A549 (cell line): ENCODE results near the gene ZBTB47. TPM values are rescaled to one million over a fixed set of nuclear protein-coding genes. Genes with fewer than 3 reads are reported as not detected.

Experiments used
- ATAC-seq, 2 experiments: fragments of 200-7000 bp in 1 of 2; fragments of >200 bp in 1 of 2; cut with Nextera tagmentation in 1 of 2; cut with Tn5 transposase in 1 of 2; 3 replicates each; pipeline versions ENCODE4 v1.8.0 to v1.9.1; 2018 to 2020; ENCODE audit warnings: mild to moderate bottlenecking in 1 of 2, moderate library complexity in 1 of 2
- CTCF ChIA-PET: fragments of 300-600 bp; sonication (Branson Sonifier 250); formaldehyde crosslinking; extraction: SDS; loops from one replicate; lab custom pipeline; 2021; ENCODE audit warnings: antibody characterized with exemption, inconsistent platforms; lab: Yijun Ruan, JAX
- POLR2A ChIA-PET: fragments of 350-600 bp; formaldehyde crosslinking; extraction: SDS; loops from one replicate; lab custom pipeline; 2021; ENCODE audit warnings: antibody characterized with exemption, inconsistent platforms; lab: Yijun Ruan, JAX
- DNase-seq, 2 experiments: peaks; one replicate each; pipeline versions ENCODE4 v3.0.0 to v3.0.0-alpha.2; 2011 to 2016; ENCODE audit warnings: low read depth in 1 of 2, low spot score in 1 of 2
- FAIRE-seq: peaks from 2 replicates; lab custom pipeline; 2011; peaks lifted over from hg19 to GRCh38; lab: Jason Lieb, UNC
- H3K27ac ChIP-seq, 2 experiments: fragments of >200 bp; sonication (Bioruptor Twin); formaldehyde crosslinking; 3 replicates each; pipeline ENCODE4 v1.5.1; 2016 to 2017
- H3K4me1 ChIP-seq: fragments of >200 bp; sonication (Bioruptor Twin); formaldehyde crosslinking; 3 replicates; pipeline ENCODE4 v1.6.1; 2016
- H3K4me2 ChIP-seq: fragments of >200 bp; sonication (Bioruptor Twin); formaldehyde crosslinking; 3 replicates; pipeline ENCODE4 v1.6.1; 2016
- H3K4me3 ChIP-seq: fragments of >200 bp; sonication (Bioruptor Twin); formaldehyde crosslinking; 3 replicates; pipeline ENCODE4 v1.5.1; 2016
- H3K9me3 ChIP-seq: fragments of >200 bp; sonication (Bioruptor Twin); formaldehyde crosslinking; 3 replicates; pipeline ENCODE4 v1.6.1; 2016
- BHLHE40 ChIP-seq: IDR thresholded peaks from 2 replicates; pipeline ENCODE4 v1.6.1; 2012; ENCODE audit warnings: low read depth, low read length, inconsistent platforms
- CBX2 ChIP-seq: fragments of 200-600 bp; sonication (generic); IDR thresholded peaks from 2 replicates; pipeline ENCODE4 v1.6.1; 2016; ENCODE audit warnings: low read depth, mild to moderate bottlenecking, borderline replicate concordance
- CHD4 ChIP-seq: fragments of 200-600 bp; sonication (generic); IDR thresholded peaks from 2 replicates; pipeline ENCODE4 v1.6.1; 2016; ENCODE audit warnings: antibody characterized with exemption, mild to moderate bottlenecking, borderline replicate concordance
- EHF ChIP-seq: fragments of 250-450 bp; sonication (Bioruptor Pico); IDR thresholded peaks from 2 replicates; pipeline ENCODE4 v1.5.0; 2020; ENCODE audit warnings: mild to moderate bottlenecking
- EP300 ChIP-seq, 2 experiments: fragments of >200 bp; sonication (Bioruptor Twin); formaldehyde crosslinking; IDR thresholded peaks; 2 replicates in 1 of 2; 3 replicates in 1 of 2; pipeline ENCODE4 v1.6.1; 2016 to 2017
- ESRRA ChIP-seq: fragments of 150-350 bp; IDR thresholded peaks from 2 replicates; pipeline ENCODE4 v1.6.1; 2014; ENCODE audit warnings: mild to moderate bottlenecking, low read length, borderline replicate concordance
- HDAC2 ChIP-seq: fragments of 200-600 bp; sonication (generic); IDR thresholded peaks from 2 replicates; pipeline ENCODE4 v1.6.1; 2016
- HOXB13 ChIP-seq: fragments of 250-450 bp; sonication (Bioruptor Pico); IDR thresholded peaks from 2 replicates; pipeline ENCODE4 v1.5.0; 2020; ENCODE audit warnings: low read depth, mild to moderate bottlenecking, moderate library complexity
- KDM1A ChIP-seq: fragments of 200-600 bp; sonication (generic); IDR thresholded peaks from 2 replicates; pipeline ENCODE4 v1.6.1; 2016; ENCODE audit warnings: low read depth, mild to moderate bottlenecking
- MAFK ChIP-seq: fragments of 450-650 bp; IDR thresholded peaks from 2 replicates; pipeline ENCODE4 v1.6.1; 2014; ENCODE audit not compliant: partially characterized antibody
- NR3C1 ChIP-seq: fragments of >200 bp; sonication (Bioruptor Twin); formaldehyde crosslinking; IDR thresholded peaks from 3 replicates; pipeline ENCODE4 v1.6.1; 2017
- RNF2 ChIP-seq: fragments of 200-600 bp; sonication (generic); IDR thresholded peaks from 2 replicates; pipeline ENCODE4 v1.6.1; 2016; ENCODE audit warnings: low read depth, mild to moderate bottlenecking, antibody characterized with exemption, moderate library complexity, borderline replicate concordance
- SMC3 ChIP-seq: fragments of >200 bp; sonication (Bioruptor Twin); formaldehyde crosslinking; IDR thresholded peaks from 3 replicates; pipeline ENCODE4 v1.6.1; 2018; ENCODE audit warnings: inconsistent platforms
- TP53 ChIP-seq: fragments of 250-450 bp; sonication (Bioruptor Pico); IDR thresholded peaks from 2 replicates; pipeline ENCODE4 v1.5.0; 2021; ENCODE audit warnings: mild to moderate bottlenecking, moderate library complexity
- ZFP36 ChIP-seq: fragments of 450-650 bp; IDR thresholded peaks from 2 replicates; pipeline ENCODE4 v1.6.1; 2014; ENCODE audit warnings: borderline replicate concordance; ENCODE audit not compliant: partially characterized antibody
- ZNF302 ChIP-seq: fragments of 250-450 bp; sonication (Bioruptor Pico); IDR thresholded peaks from 2 replicates; pipeline ENCODE4 v1.9.0; 2021; ENCODE audit warnings: inconsistent platforms, mild to moderate bottlenecking, moderate library complexity
- ZSCAN20 ChIP-seq: fragments of 250-450 bp; sonication (Bioruptor Pico); IDR thresholded peaks from 2 replicates; pipeline ENCODE4 v1.8.0; 2022; ENCODE audit warnings: mild to moderate bottlenecking, moderate library complexity
- WGBS: methylation state at CpG from one replicate; pipeline ENCODE4 v1.1.6; 2017; ENCODE audit errors: missing lambda C conversion rate; 5-methylcytosine and 5-hydroxymethylcytosine counted together
- polyA plus RNA-seq, 4 experiments: library from polyadenylated mRNA; depleted of rRNA in 3 of 4; stranded (reverse); fragments of >200 nt; fragmentation: RNase III in 1 of 4; extraction: RNeasy Plus Mini Kit Qiagen cat#74134 plus additional on column Dnase treatment in 1 of 4; gene quantifications; 2 replicates in 3 of 4; 3 replicates in 1 of 4; pipeline ENCODE4 v1.2.3, GENCODE V29; 2011 to 2017
- TF ChIP-seq, protein P1 (sequence below): fragments of 250-450 bp; sonication (Bioruptor Pico); IDR thresholded peaks from 2 replicates; pipeline ENCODE4 v1.5.0; 2020; ENCODE audit warnings: low read depth, mild to moderate bottlenecking, moderate library complexity
- TF ChIP-seq, protein P2 (sequence below): IDR thresholded peaks from 2 replicates; pipeline ENCODE4 v1.6.1; 2012
- TF ChIP-seq, protein P3 (sequence below): fragments of >200 bp; sonication (Bioruptor Twin); formaldehyde crosslinking; IDR thresholded peaks from 3 replicates; pipeline ENCODE4 v1.6.1; 2016

Gene ZBTB47
- polyA plus RNA-seq, 2 of the 4 experiments (the other 2 are of a cell fraction): 2.5 to 6.8 TPM

DNA sequence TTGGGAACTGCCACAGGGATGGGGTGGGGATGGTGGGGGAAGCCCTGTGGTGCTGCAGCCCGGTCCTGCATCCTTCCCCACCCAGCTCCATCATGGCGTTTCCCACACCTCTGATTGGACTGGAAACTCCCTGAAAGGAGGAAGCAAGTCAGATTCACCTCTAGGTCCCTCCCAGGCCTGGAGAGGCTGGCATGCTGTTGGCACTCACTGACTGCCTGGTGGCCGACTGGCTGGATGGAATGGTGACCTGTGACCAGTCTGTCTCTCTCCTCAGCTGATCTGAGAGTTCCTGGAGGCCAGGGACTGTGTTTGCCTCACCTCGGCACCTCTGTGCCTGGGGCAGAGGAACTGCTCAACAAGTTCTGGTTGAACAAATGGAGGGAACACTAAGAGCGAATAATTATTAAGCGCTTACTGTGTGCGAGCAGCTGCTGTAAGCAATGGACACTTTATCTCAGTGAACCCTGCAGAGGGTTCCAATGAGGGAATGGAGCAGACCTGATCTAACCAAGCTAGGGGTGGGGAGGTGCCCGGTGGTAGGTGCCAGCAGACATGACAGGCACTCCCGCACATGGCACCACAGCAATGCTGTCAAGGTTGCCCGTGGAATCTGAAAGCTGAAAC, 52.6 kb downstream of the ZBTB47 start:
- no peak for DNase-seq
- TF ChIP-seq BHLHE40: no peak
- no peak for TF ChIP-seq TP53 (CRISPR knock-in tag)
- no peak for TF ChIP-seq HDAC2
- TF ChIP-seq, protein P1, sequence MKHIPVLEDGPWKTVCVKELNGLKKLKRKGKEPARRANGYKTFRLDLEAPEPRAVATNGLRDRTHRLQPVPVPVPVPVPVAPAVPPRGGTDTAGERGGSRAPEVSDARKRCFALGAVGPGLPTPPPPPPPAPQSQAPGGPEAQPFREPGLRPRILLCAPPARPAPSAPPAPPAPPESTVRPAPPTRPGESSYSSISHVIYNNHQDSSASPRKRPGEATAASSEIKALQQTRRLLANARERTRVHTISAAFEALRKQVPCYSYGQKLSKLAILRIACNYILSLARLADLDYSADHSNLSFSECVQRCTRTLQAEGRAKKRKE (CRISPR knock-in tag): no peak
- POLR2A ChIA-PET: no interaction called here
- no peak for FAIRE-seq
- CTCF ChIA-PET: interaction anchor here (1.2 kb wide), 1 partner anchor 38 kb away, joined by 3 read pairs; no protein-coding TSS in a partner anchor
- Histone ChIP-seq H3K4me2 (no peak overlapping the region), H3K27ac (no peak overlapping the region), H3K4me1 (no peaks in the 10 kb centered on the region), H3K4me3 (no peak overlapping the region), H3K9me3 (no peaks in the 10 kb centered on the region)
- ATAC-seq: no peak
- WGBS: 44% methylated on average over 8 of the region's 10 CpGs

DNA sequence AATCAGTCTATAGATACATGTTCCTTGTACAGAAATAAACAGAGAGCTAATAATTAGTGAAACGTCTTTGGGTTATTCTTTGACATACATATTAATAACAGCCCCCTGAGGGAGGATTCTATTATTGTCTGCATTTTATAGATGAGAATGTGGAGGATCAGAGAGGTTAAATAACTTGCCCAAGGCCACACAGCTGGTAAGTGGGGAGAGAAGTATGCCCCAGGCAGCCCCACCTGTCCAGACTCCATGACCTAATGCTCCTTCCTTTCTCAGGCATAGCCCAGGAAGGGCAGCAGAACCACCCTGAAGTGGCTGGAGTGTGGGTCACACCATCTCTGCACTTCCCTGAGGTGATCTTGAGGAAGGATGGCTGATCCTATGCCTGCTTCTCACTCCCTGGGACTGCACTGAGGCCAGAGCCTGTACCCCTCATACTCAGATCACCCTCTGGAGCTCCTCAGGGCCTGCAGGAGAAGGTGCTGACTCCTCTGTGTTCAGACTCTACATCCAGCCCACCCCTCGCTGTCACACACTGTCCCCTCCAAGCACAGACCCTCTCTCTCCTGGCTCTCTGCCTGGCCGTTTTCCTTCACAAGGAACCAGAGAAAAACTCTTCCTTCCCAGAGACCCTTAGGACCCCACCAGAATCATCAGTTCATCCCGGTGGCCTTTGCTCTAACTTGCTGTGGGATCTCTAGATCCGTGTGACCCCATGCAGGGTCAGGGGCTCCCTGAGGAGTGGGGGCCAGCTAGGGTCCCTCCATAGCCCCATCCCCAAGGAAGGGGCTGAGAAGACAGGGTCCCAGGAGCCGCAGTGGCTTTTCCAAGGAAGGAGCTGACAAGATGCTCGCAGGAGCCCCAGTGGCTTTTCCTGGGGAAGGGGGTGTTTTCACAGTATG, 53.5 kb downstream of the ZBTB47 start:
- WGBS: 4% methylated on average over 3 of the region's 7 CpGs
- FAIRE-seq (no peak), DNase-seq (no peak), ATAC-seq (no peak)
- H3K4me1 ChIP-seq: no peaks in the 10 kb centered on the region
- H3K4me3 ChIP-seq: no peak overlapping the region
- CTCF ChIA-PET: interaction anchor here (1.7 kb wide), 1 partner anchor 37 kb away, joined by 4 read pairs; no protein-coding TSS in a partner anchor
- no peak overlapping the region for H3K27ac ChIP-seq
- no peaks in the 10 kb centered on the region for H3K9me3 ChIP-seq
- POLR2A ChIA-PET: no interaction called here
- H3K4me2 ChIP-seq: no peak overlapping the region
- TF ChIP-seq ZFP36: no peak
- TF ChIP-seq CBX2: no peak
- TF ChIP-seq RNF2: no peak
- TF ChIP-seq KDM1A: no peak
- no peak for TF ChIP-seq CHD4
- no peak for TF ChIP-seq SMC3
- no peak for TF ChIP-seq MAFK
- no peak for TF ChIP-seq HOXB13 (CRISPR knock-in tag)
- TF ChIP-seq ZSCAN20 (CRISPR knock-in tag): no peak
- TF ChIP-seq, protein P2, sequence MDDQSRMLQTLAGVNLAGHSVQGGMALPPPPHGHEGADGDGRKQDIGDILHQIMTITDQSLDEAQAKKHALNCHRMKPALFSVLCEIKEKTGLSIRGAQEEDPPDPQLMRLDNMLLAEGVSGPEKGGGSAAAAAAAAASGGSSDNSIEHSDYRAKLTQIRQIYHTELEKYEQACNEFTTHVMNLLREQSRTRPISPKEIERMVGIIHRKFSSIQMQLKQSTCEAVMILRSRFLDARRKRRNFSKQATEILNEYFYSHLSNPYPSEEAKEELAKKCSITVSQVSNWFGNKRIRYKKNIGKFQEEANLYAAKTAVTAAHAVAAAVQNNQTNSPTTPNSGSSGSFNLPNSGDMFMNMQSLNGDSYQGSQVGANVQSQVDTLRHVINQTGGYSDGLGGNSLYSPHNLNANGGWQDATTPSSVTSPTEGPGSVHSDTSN: no peak
- TF ChIP-seq EP300 (IDR thresholded peaks at IDR 0.05): no peak
- TF ChIP-seq ZNF302 (CRISPR knock-in tag): no peak
- TF ChIP-seq BHLHE40: no peak
- no peak for TF ChIP-seq ESRRA
- TF ChIP-seq NR3C1: no peak
- no peak for TF ChIP-seq TP53 (CRISPR knock-in tag)
- TF ChIP-seq, protein P3, sequence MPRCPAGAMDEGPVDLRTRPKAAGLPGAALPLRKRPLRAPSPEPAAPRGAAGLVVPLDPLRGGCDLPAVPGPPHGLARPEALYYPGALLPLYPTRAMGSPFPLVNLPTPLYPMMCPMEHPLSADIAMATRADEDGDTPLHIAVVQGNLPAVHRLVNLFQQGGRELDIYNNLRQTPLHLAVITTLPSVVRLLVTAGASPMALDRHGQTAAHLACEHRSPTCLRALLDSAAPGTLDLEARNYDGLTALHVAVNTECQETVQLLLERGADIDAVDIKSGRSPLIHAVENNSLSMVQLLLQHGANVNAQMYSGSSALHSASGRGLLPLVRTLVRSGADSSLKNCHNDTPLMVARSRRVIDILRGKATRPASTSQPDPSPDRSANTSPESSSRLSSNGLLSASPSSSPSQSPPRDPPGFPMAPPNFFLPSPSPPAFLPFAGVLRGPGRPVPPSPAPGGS: no peak
- TF ChIP-seq EHF (CRISPR knock-in tag): no peak
